ENCODE results near the gene MEF2D. TPM values are rescaled to one million over a fixed set of nuclear protein-coding genes. Genes with fewer than 3 reads are reported as not detected.

The MEF2D gene
- total RNA-seq, 1 donor from 2014 or later, result 56.6 TPM

- no peak overlapping the region for H3K27ac ChIP-seq (ENCODE audit: low read depth, low read length)
- no peaks in the 10 kb centered on the region for H3K4me1 Mint-ChIP-seq (ENCODE audit: low read depth, unreplicated experiment)
- H3K4me1 ChIP-seq (ENCODE audit: insufficient read depth, low read length), result no peaks in the 10 kb centered on the region
- H3K27me3 Mint-ChIP-seq (ENCODE audit: low read depth, unreplicated experiment), result peaks cover 16% of the 10 kb centered on the region
- no peaks in the 10 kb centered on the region for H3K79me2 ChIP-seq (ENCODE audit: insufficient read depth, low read length)
- no peaks in the 10 kb centered on the region for H3K9me3 ChIP-seq (ENCODE audit: insufficient read depth, low read depth, low read length)
- no peak overlapping the region for H2AFZ ChIP-seq (ENCODE audit: low read depth, low read length)
- H3K9me3 Mint-ChIP-seq (ENCODE audit: unreplicated experiment), result peaks cover 5% of the 10 kb centered on the region
- no peak overlapping the region for H3K9ac ChIP-seq (ENCODE audit: low read length)
- H3K4me2 ChIP-seq (ENCODE audit: low read length), result no peak overlapping the region
- peaks cover 7% of the 10 kb centered on the region for H3K36me3 Mint-ChIP-seq (ENCODE audit: low read depth, unreplicated experiment)
- no peaks in the 10 kb centered on the region for H4K20me1 ChIP-seq (ENCODE audit: insufficient read depth, low read length)
- H3K4me3 ChIP-seq (ENCODE audit: insufficient read depth, low read depth, low read length), result no peak overlapping the region
- FAIRE-seq (no peak), DNase-seq (ENCODE audit: low read depth) (no peak)
- H3K27me3 ChIP-seq (ENCODE audit: insufficient read depth, low read length), result no peaks in the 10 kb centered on the region
- peaks cover 12% of the 10 kb centered on the region for H3K36me3 ChIP-seq (ENCODE audit: insufficient read depth, low read length)
- H3K27ac Mint-ChIP-seq (ENCODE audit: unreplicated experiment), result no peak overlapping the region
- TF ChIP-seq CTCF (IDR thresholded peaks at IDR 0.05; ENCODE audit: insufficient read depth, low read depth, low read length) (no peak), EZH2 (IDR thresholded peaks at IDR 0.05; ENCODE audit: insufficient read depth, low read length) (no peak)
- H3K4me3 Mint-ChIP-seq (ENCODE audit: unreplicated experiment), result no peak overlapping the region
Observed at GRCh38 chr1:156532374-156532773, 31.8 kb upstream of the MEF2D start.

GRCh38 chr1:156530006-156530405 lies 29.4 kb upstream of the MEF2D start:
- H3K4me1 Mint-ChIP-seq (ENCODE audit: low read depth, unreplicated experiment), result peaks cover 6% of the 10 kb centered on the region
- Histone ChIP-seq H3K79me2 (ENCODE audit: insufficient read depth, low read length) (no peaks in the 10 kb centered on the region), H2AFZ (ENCODE audit: low read depth, low read length) (no peak overlapping the region), H3K36me3 (ENCODE audit: insufficient read depth, low read length) (peaks cover 11% of the 10 kb centered on the region), H3K4me1 (ENCODE audit: insufficient read depth, low read length) (no peaks in the 10 kb centered on the region), H4K20me1 (ENCODE audit: insufficient read depth, low read length) (no peaks in the 10 kb centered on the region), H3K9me3 (ENCODE audit: insufficient read depth, low read depth, low read length) (no peaks in the 10 kb centered on the region), H3K27me3 (ENCODE audit: insufficient read depth, low read length) (no peaks in the 10 kb centered on the region), H3K9ac (ENCODE audit: low read length) (no peak overlapping the region), H3K4me3 (ENCODE audit: insufficient read depth, low read depth, low read length) (no peak overlapping the region), H3K27ac (ENCODE audit: low read depth, low read length) (no peak overlapping the region), H3K4me2 (ENCODE audit: low read length) (no peak overlapping the region)
- DNase-seq (ENCODE audit: low read depth) (no peak), FAIRE-seq (no peak)
- H3K4me3 Mint-ChIP-seq (ENCODE audit: unreplicated experiment), result no peak overlapping the region
- H3K27me3 Mint-ChIP-seq (ENCODE audit: low read depth, unreplicated experiment), result peaks cover 10% of the 10 kb centered on the region
- TF ChIP-seq CTCF (IDR thresholded peaks at IDR 0.05; ENCODE audit: insufficient read depth, low read depth, low read length) (no peak), EZH2 (IDR thresholded peaks at IDR 0.05; ENCODE audit: insufficient read depth, low read length) (no peak)
- peaks cover 5% of the 10 kb centered on the region for H3K9me3 Mint-ChIP-seq (ENCODE audit: unreplicated experiment)
- peaks cover 7% of the 10 kb centered on the region for H3K36me3 Mint-ChIP-seq (ENCODE audit: low read depth, unreplicated experiment)
- H3K27ac Mint-ChIP-seq (ENCODE audit: unreplicated experiment), result no peak overlapping the region

- TF ChIP-seq CTCF (IDR thresholded peaks at IDR 0.05; ENCODE audit: insufficient read depth, low read depth, low read length) (no peak), EZH2 (IDR thresholded peaks at IDR 0.05; ENCODE audit: insufficient read depth, low read length) (no peak)
- H3K4me1 ChIP-seq (ENCODE audit: insufficient read depth, low read length), result no peaks in the 10 kb centered on the region
- no peaks in the 10 kb centered on the region for H4K20me1 ChIP-seq (ENCODE audit: insufficient read depth, low read length)
- H3K27ac ChIP-seq (ENCODE audit: low read depth, low read length), result no peak overlapping the region
- no peaks in the 10 kb centered on the region for H3K79me2 ChIP-seq (ENCODE audit: insufficient read depth, low read length)
- no peak overlapping the region for H3K4me3 ChIP-seq (ENCODE audit: insufficient read depth, low read depth, low read length)
- no peak overlapping the region for H3K9ac ChIP-seq (ENCODE audit: low read length)
- peaks cover 12% of the 10 kb centered on the region for H3K36me3 ChIP-seq (ENCODE audit: insufficient read depth, low read length)
- no peak for DNase-seq (ENCODE audit: low read depth)
- no peak overlapping the region for H2AFZ ChIP-seq (ENCODE audit: low read depth, low read length)
- H3K9me3 ChIP-seq (ENCODE audit: insufficient read depth, low read depth, low read length), result no peaks in the 10 kb centered on the region
- H3K4me2 ChIP-seq (ENCODE audit: low read length), result no peak overlapping the region
- Mint-ChIP-seq H3K36me3 (ENCODE audit: low read depth, unreplicated experiment) (peaks cover 4% of the 10 kb centered on the region), H3K4me1 (ENCODE audit: low read depth, unreplicated experiment) (peaks cover 7% of the 10 kb centered on the region), H3K9me3 (ENCODE audit: unreplicated experiment) (peaks cover 5% of the 10 kb centered on the region), H3K27me3 (ENCODE audit: low read depth, unreplicated experiment) (peaks cover 7% of the 10 kb centered on the region), H3K27ac (ENCODE audit: unreplicated experiment) (peak overlapping the region; percentile 26), H3K4me3 (ENCODE audit: unreplicated experiment) (no peak overlapping the region)
- no peaks in the 10 kb centered on the region for H3K27me3 ChIP-seq (ENCODE audit: insufficient read depth, low read length)
- no peak for FAIRE-seq
Observed at GRCh38 chr1:156528875-156529425, 28.4 kb upstream of the MEF2D start.
